ENCODE data around the gene LRATD1.
"Not testable (repeated sequence)": the region's sequence is repeated elsewhere in the genome, so short reads cannot be mapped to it uniquely, and the experiment has no call there.

Gene LRATD1

GRCh38 chr2:14632133-14632936 is at the start of gene LRATD1:
LRATD1 (plus strand) TSS chr2:14632717; CDS start chr2:14633980, 1,263 bp downstream.
- no peak for DNase-seq (ENCODE audit: low read depth)

- no peak for DNase-seq (ENCODE audit: low read depth)
Observed at GRCh38 chr2:14583059-14583458, 49.5 kb upstream of the LRATD1 start.

GRCh38 chr2:14583802-14584201 is 48.7 kb upstream of the LRATD1 start:
- DNase-seq (ENCODE audit: low read depth): no peak

GRCh38 chr2:14587119-14587518 is 45.4 kb upstream of the LRATD1 start:
- no peak for DNase-seq (ENCODE audit: low read depth)

GRCh38 chr2:14601156-14601770 is 31.3 kb upstream of the LRATD1 start:
- no peak for DNase-seq (ENCODE audit: low read depth)

GRCh38 chr2:14602309-14602708 is 30.2 kb upstream of the LRATD1 start:
- no peak for DNase-seq (ENCODE audit: low read depth)

GRCh38 chr2:14603676-14604075 is 28.8 kb upstream of the LRATD1 start:
- no peak for DNase-seq (ENCODE audit: low read depth)

GRCh38 chr2:14608245-14608644 is 24.3 kb upstream of the LRATD1 start:
- no peak for DNase-seq (ENCODE audit: low read depth)

GRCh38 chr2:14614017-14614416 is 18.5 kb upstream of the LRATD1 start:
- no peak for DNase-seq (ENCODE audit: low read depth)

GRCh38 chr2:14615121-14615520 is 17.4 kb upstream of the LRATD1 start:
- no peak for DNase-seq (ENCODE audit: low read depth)

GRCh38 chr2:14615760-14616159 is 16.8 kb upstream of the LRATD1 start:
- DNase-seq (ENCODE audit: low read depth): no peak

- no peak for DNase-seq (ENCODE audit: low read depth)
Observed at GRCh38 chr2:14616342-14616741, 16.2 kb upstream of the LRATD1 start.

- no peak for DNase-seq (ENCODE audit: low read depth)
Observed at GRCh38 chr2:14616950-14617349, 15.6 kb upstream of the LRATD1 start.

GRCh38 chr2:14619441-14619840 is 13.1 kb upstream of the LRATD1 start:
- DNase-seq (ENCODE audit: low read depth): no peak

GRCh38 chr2:14621114-14621513 is 11.4 kb upstream of the LRATD1 start:
- DNase-seq (ENCODE audit: low read depth): no peak

- DNase-seq (ENCODE audit: low read depth): no peak
Observed at GRCh38 chr2:14621906-14622549, 10.5 kb upstream of the LRATD1 start.

- not testable (repeated sequence) for DNase-seq (ENCODE audit: low read depth)
Observed at GRCh38 chr2:14622550-14622939, 10.0 kb upstream of the LRATD1 start.

- no peak for DNase-seq (ENCODE audit: low read depth)
Observed at GRCh38 chr2:14623237-14623636, 9.3 kb upstream of the LRATD1 start.

GRCh38 chr2:14626873-14627272 is 5.6 kb upstream of the LRATD1 start:
- no peak for DNase-seq (ENCODE audit: low read depth)

GRCh38 chr2:14628901-14629300 is 3.6 kb upstream of the LRATD1 start:
- no peak for DNase-seq (ENCODE audit: low read depth)

GRCh38 chr2:14631406-14632040 is 994 bp upstream of the LRATD1 start:
- DNase-seq (ENCODE audit: low read depth): no peak

- DNase-seq (ENCODE audit: low read depth): no peak
Observed at GRCh38 chr2:14633061-14633460, 544 bp downstream of the LRATD1 start.
